ENCODE measurements around the gene ARHGAP6.

ARHGAP6 gene

GRCh38 chrX:11205796-11206195, 459.9 kb downstream of the ARHGAP6 start:
- no peak for DNase-seq

- peak; percentile 11 for DNase-seq
Measured at GRCh38 chrX:11197671-11198070, 468.0 kb downstream of the ARHGAP6 start.

DNA sequence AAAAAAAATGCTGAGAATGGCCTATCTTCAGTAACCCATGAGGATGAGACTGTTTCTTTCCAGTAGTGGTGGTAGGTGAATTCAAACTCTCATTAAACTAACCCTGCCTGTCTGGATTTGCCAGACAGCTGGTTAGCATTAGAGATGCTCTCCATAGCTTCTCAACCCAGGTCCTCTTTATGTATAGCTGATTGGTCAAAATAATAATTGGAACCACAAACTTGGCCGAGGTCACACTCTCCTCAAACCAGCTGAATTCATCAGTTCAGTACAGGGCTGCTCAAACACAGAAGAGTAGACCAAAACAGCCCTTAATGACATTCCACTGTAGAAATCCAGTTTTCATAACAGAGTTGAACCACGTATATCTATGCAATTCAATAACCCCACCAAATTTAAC, 469.2 kb downstream of the ARHGAP6 start:
- DNase-seq, result peak; percentile 71

GRCh38 chrX:11193035-11193469, 472.7 kb downstream of the ARHGAP6 start:
- DNase-seq, result peak; percentile 31

DNA sequence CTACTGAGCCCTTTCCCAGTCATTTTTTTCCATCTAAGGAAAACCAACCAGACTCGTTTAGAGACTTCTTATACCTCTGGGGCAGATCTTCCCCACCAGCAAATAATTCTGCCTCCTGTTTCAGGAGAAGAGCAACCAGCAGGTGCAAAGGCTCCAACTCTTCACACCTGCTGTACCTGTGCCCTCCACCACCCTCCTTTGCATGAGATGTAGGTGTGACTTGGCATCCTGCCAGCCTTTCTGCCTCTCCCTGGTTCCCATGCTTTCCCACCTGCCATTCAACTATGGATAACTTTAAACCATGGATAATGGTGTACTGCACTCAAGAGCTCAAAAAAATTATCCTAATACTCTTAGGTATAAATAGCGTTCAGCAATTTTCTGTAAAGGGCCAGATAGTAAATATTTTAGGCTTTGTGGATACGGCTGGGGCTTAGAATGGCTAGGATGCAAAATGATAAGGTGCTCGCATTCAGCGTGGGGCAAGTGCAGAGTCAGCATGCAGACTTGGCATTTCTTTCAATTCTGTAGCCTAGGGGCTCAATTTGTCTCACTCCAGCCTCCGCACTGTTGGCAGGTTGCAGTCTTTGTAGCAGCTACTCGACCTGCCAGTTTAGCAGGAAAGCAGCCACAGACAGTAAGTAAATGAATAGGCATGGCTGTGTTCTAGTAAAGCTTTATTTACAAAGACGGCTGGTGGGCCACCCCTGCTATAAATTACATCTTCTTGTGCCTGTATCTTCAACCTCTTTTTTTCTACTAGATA, 474.8 kb downstream of the ARHGAP6 start:
- DNase-seq, result no peak

DNA sequence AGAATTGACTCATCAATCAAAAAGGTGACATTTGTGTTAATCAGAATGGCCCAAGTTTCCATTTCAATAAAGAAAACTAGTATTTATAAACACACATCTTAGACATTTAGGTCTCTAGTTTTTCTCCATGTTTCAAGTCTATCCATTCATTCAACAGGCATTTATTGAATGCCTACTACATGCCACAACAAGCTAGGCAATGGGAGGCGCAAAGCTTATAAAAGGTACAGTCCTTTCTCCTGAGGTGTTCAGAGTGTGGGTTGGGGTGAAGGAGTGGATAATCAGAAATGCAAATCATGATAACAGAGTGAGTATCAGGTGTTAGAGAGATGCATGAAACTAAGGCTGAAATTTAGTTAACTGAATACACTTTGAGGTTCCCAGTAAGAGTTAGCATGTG, 476.6 kb downstream of the ARHGAP6 start:
- no peak for DNase-seq

DNA sequence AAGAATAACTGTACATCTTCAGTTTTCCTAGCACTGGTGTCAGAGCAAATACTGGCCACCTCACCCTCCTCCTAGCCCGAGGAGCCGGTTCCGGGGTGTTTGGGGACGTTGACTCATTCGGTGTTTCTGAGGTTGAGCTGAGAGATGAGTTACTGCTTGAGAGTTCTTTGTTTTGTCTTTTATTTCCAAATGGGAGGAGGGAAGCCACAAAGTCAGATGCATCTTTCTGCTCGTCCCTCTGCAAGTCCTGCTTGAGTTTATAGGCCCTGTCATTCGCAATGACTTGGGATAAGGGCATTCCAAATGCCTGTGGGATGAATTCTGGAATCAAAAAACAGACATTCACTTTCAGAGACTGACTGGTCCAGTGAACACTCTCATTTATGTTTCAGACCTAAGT, 477.1 kb downstream of the ARHGAP6 start:
- DNase-seq, result peak; percentile 66

DNA sequence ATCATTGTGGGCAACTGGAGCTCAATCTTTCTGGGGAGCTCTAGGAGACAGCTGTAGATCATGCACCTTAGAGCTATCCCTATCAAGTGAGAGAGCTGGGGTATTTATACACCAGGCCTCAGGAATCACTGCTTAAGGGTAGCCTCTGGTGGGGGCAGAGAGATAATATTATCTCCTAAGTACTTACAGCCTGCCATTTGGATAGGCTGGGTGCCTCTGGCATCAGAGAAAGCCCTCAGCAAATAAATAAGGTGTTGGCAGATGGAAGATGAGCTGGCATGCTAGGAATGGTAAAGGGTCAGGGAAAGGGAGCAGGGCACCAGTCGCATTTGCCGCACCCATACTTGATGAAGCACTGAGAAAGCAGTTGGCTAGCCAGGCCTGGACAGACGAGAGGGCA, 478.7 kb downstream of the ARHGAP6 start:
- no peak for DNase-seq

DNA sequence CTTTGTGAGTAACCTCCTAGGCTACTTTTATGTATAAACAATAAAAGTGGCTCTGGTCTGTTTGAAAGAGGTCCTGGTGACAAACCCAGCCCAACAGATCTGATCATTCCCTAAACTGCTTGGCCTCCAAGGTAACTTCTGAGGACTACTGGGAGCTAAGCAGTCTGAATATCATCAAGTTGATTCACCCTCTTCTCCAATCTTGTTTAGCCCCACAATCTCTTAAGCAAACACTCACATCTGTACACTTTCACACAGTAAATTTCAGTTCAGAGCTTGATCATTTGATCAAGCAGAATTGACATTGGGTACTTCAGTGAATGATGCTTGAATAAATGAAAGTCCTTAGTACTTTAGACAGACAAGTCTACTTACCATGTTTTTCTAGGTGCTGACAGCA, 479.9 kb downstream of the ARHGAP6 start:
- DNase-seq, result no peak

DNA sequence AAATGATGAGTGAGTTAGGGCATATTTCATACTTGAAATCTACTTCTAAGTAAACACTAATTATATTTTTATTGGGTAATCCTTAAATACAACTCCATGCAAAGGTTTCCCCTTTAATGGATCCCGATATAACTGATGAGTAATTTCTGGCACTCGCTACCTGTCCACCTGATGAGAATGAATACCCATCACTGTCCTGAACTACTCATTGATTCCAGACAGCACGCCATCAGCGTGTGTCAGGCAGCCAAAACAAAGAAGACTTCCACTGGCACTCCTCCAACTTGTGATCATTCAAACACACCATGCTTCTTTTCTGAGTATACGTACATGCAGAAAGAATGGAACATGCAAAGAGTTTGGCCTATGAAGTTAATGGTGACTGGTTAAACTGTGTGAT, 485.1 kb downstream of the ARHGAP6 start:
- peak; percentile 29 for DNase-seq

DNA sequence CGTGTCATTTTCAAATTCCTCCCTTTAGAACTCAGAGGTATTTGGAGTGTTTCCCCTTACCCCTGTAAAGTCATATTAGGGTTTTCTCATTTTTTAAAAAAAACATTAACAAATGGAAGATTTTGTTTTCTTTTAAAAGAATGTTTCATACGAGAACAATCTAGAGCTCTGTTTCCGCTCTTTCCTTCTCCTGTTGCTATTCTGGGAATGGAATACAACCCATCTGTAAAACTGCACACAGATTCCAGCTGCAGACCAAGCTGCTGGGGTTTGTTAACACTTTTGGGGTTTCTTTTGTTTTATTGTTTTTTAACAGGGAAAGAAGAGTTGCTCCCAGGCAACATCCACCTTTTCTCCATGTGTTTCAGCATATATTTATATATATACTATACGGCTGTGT, 493.3 kb downstream of the ARHGAP6 start:
- DNase-seq, result no peak

DNA sequence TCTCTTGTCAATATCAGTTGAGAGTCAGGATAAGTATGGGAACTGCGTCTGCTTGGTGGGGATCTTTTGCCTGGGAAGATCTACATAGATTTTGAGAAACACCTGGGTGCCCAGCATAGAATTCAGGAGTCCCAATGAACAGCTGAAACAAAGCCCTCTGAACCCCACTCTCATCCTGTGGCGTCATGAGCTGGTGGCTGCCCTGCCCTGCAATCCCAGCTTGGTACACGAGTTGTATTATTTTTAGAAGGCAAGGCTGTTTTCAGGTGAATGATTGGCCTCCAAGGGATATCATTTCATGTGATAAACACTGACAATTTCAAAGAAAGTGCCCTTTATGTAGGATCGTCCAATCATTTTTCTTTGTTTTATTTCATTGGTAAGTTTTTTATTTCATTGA, 493.8 kb downstream of the ARHGAP6 start:
- DNase-seq, result no peak

GRCh38 chrX:11164433-11164832, 501.3 kb downstream of the ARHGAP6 start:
- DNase-seq, result no peak

- no peak for DNase-seq
Measured at GRCh38 chrX:11159149-11159548, 506.6 kb downstream of the ARHGAP6 start.

GRCh38 chrX:11151799-11152559, 513.7 kb downstream of the ARHGAP6 start:
- DNase-seq, result no peak

DNA sequence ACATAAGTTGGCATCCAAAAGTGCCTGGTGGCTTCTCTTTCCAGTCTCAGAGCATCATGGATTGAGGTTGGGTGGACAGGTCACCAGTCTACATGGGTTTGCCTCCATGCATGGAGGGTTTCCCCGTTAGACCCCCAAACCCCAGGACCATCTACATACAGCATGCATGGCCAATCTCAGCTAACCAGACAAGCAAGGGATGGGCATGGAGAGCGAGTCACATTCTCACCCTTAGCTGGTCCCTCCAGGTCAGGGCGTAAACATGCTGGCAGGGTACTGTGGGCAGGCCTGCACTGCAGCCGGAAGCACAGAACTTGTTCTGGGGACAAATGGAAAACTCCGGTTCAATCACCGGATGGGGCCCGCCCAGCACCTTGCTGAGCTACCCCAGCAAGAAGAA, 517.3 kb downstream of the ARHGAP6 start:
- no peak for DNase-seq

DNA sequence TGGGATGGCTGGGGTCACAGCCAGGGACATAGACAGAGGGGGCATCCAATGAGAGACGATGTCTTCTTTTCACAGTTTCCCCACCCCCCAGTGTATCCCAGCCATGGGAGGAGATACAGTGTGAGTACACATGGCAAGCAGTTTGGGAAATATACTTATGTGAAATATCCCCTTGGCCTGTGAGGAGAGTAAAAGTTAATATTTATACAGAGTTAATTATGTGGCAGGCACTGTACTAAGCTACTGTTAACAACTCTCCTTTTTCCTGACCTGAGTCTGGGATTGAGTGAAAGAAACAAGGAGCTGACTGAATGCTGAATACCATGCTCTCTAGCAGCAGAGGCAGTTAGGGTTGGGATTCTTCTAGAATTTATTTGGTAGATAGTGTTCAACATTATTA, 519.3 kb downstream of the ARHGAP6 start:
- no peak for DNase-seq

- DNase-seq, result peak; percentile 74
Measured at GRCh38 chrX:11143931-11144678, 521.6 kb downstream of the ARHGAP6 start.

GRCh38 chrX:11138498-11139390, 527.0 kb downstream of the ARHGAP6 start:
- no peak for DNase-seq

GRCh38 chrX:11137543-11138139, 528.1 kb downstream of the ARHGAP6 start:
- peak; percentile 20 for DNase-seq

DNA sequence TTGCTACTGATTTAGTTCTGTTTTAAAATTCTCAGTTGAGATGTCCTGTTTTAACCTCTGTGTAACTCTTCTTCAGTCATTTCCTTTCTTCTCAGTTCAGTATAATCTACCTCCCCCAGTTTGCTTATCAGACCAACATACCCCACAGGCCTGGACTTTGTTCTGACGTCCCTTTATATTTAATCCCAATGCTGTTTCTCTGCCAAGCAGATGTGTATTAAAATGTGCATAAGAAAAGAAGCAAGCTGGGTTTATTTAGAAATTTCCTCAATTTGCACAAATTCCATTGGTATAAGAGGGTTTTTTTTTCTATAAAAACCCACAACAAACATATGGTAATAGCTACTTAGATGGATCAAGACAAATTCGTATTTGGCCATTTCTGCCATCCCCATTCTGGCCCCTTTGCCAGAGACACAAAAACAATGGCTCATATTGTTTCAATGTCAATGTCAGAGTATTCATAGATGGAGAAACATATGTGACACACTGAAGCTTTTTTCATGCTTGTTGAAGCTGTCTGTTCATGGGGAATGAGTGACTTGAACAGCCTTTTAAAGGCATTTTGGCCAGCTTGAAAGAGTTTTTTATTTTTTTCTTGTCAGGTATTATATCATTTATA, 530.0 kb downstream of the ARHGAP6 start:
- no peak for DNase-seq

DNA sequence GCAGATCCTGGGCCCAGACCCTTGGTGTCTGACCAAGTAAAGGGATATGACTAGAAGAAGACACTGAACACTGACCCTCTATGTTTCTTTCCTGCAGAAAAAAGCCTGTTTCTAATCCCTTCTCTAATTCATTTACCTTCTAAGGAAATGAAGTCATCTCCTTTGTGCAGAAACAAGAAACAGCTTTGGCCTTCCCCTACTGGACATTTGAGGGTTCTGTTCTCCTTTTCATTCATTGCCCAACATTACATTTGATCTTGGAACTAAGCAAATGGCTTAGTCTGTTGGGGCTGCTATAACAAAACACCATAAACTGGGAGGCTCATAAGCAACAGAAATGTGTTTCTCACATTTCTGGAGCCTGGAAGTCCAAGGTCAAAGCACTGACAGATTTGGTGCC, 534.6 kb downstream of the ARHGAP6 start:
- DNase-seq, result no peak

All from fibroblast of upper back skin (primary cell).